ENCODE measurements around the gene CRHR2.
A peak's percentile ranks its signal among the peaks of the same experiment; 100 is the strongest.

Gene CRHR2

GRCh38 chr7:30613366-30614325 is 68.6 kb downstream of the CRHR2 start:
- DNase-seq: no peak

GRCh38 chr7:30612658-30613265 is 69.5 kb downstream of the CRHR2 start:
- peak; percentile 50 to 57 for DNase-seq

GRCh38 chr7:30605832-30606231 is 76.4 kb downstream of the CRHR2 start:
- DNase-seq: no peak

- no peak for DNase-seq
Measured at GRCh38 chr7:30604901-30605300, 77.4 kb downstream of the CRHR2 start.

All from activated T-cell treated with anti-CD3 and anti-CD28 coated beads, Interleukin-2, amount 50 U/mL, for 48 hours (primary cell).